Measurements from ENCODE around the gene PTGR1. TPM values are rescaled to one million over a fixed set of nuclear protein-coding genes. Genes with fewer than 3 reads are reported as not detected.

The PTGR1 gene
- total and polyA plus RNA-seq, 11 donors: 12.7 to 51.9 (median 37.4) TPM

DNA sequence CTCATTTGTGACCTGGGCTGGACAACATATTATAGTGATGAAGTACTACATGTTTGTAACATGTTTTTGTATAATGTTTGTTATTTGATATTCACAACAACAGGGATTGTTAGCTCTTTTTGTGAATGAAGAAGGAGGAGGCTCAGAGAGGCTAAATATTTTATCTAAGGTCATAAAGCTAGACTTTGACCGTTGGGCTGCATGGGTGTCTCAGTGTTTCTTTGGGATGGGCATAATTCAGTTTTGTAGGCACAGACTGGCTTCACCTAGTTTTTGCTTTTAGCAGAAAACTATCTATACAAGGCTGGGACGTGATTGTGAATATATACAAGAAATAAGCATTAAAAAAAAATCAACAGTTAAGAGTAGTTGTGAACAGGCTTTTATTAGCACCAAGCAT, 47.0 kb upstream of the PTGR1 start:
- H3K4me1 ChIP-seq: peaks cover 0 to 10% (median 0%) of the 10 kb centered on the region in 12 donors
- DNase-seq: no peak
- 81 to 92% (median 86%) methylated on average over 2 of the region's 2 CpGs for WGBS, 4 donors
- no peak overlapping the region for H3K27ac ChIP-seq
- no peak overlapping the region for H3K4me3 ChIP-seq
- H3K27me3 ChIP-seq: no peaks in the 10 kb centered on the region
- no peaks in the 10 kb centered on the region for H3K9me3 ChIP-seq
- no peak for ATAC-seq
- TF ChIP-seq, protein P1, sequence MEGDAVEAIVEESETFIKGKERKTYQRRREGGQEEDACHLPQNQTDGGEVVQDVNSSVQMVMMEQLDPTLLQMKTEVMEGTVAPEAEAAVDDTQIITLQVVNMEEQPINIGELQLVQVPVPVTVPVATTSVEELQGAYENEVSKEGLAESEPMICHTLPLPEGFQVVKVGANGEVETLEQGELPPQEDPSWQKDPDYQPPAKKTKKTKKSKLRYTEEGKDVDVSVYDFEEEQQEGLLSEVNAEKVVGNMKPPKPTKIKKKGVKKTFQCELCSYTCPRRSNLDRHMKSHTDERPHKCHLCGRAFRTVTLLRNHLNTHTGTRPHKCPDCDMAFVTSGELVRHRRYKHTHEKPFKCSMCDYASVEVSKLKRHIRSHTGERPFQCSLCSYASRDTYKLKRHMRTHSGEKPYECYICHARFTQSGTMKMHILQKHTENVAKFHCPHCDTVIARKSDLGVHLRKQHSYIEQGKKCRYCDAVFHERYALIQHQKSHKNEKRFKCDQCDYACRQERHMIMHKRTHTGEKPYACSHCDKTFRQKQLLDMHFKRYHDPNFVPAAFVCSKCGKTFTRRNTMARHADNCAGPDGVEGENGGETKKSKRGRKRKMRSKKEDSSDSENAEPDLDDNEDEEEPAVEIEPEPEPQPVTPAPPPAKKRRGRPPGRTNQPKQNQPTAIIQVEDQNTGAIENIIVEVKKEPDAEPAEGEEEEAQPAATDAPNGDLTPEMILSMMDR (IDR thresholded peaks at IDR 0.05): no peak
- TF ChIP-seq POLR2A (IDR thresholded peaks at IDR 0.05): no peak
- peaks cover 0 to 59% (median 49%) of the 10 kb centered on the region in 9 donors for H3K36me3 ChIP-seq
- intact Hi-C loops (cut with DNase I): no loop called here

DNA sequence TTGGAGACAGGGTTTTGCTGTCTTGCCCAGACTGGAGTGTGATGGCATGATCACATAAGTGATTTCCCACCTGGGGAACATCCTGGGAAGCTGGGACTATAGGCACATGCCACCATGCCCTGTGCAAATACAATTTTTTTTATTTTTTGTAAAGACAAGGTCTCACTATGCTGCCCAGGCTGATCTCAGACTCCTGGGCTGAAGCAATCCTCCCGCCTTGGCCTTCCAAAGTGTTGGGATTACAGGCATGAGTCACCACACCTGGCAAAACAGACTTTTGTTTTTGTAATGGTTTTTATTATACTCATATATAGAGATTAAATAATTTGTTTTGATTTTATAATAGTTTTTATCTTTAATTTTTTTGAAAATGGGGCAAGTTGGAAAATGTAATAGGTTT, 46.4 kb upstream of the PTGR1 start:
- Histone ChIP-seq H3K36me3 (peaks cover 0 to 58% (median 46%) of the 10 kb centered on the region in 9 donors), H3K9me3 (no peaks in the 10 kb centered on the region), H3K27me3 (no peaks in the 10 kb centered on the region), H3K4me3 (no peak overlapping the region), H3K27ac (no peak overlapping the region), H3K4me1 (peaks cover 0 to 10% (median 0%) of the 10 kb centered on the region in 12 donors)
- DNase-seq (no peak), ATAC-seq (no peak)
- intact Hi-C loops (cut with DNase I): no loop called here
- TF ChIP-seq, protein P1 (IDR thresholded peaks at IDR 0.05): no peak
- TF ChIP-seq POLR2A (IDR thresholded peaks at IDR 0.05): no peak
- WGBS, 4 donors: 95 to 99% (median 97%) methylated on average over 1 of the region's 1 CpG

DNA sequence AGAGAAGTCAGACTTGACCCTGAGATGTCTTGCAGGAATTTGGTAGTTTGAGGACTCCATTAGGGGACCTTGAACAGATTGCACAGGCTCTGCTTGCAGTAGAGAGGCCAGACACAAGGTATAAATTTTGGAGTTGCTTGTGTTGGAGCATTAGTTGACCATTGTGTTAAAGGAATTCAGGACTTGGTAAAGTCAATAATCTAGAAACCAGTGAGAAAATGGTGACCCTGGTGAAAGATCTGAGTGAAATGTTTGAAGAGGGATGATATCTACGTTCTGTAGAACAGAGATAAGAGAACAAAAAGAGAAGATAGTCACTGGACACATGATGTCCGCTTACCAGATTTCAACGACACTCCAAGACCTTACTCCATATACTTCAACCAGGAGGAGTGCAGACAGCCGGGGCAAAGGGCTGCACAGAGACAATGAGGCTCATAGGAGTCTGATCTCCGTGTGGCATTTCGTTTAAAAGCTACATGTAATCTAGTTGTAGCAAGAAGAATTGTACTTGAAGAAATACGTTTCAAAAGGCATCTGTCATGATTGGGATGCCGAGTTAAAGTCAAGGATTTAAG, 44.8 kb upstream of the PTGR1 start:
- Histone ChIP-seq H3K9me3 (no peaks in the 10 kb centered on the region), H3K27ac (no peak overlapping the region), H3K27me3 (no peaks in the 10 kb centered on the region), H3K4me3 (no peak overlapping the region), H3K36me3 (peaks cover 0 to 43% (median 31%) of the 10 kb centered on the region in 9 donors), H3K4me1 (peaks cover 0 to 10% (median 0%) of the 10 kb centered on the region in 12 donors)
- WGBS, 4 donors: 81 to 86% (median 82%) methylated on average over 8 of the region's 8 CpGs
- DNase-seq (no peak), ATAC-seq (no peak)
- TF ChIP-seq, protein P1 (IDR thresholded peaks at IDR 0.05): no peak
- no peak for TF ChIP-seq POLR2A (IDR thresholded peaks at IDR 0.05)
- intact Hi-C loops (cut with DNase I): no loop called here

DNA sequence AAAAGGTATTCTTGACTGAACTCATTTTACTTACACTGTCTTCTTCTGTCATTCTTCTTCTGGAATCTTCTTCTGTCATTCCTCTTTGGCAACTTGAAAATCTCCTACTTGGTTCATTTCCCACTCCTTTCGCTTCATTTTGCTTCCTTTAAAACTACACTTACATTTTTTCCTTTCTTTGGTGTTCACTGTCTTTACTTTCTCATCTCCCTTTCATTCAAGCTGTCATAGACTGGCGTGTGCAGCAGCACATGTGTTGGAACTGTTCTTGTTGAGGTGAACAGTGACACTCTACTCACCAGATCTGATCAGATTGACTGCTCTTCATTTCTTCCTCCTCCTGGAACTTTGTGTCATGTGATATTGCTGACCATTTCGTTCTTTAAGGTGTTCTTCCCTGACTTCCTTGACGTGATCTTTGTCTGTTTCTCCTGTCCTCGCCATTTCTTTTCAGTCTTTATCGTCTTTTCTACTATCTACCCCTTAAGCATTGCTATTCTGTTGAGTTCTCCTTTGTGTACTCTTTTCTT, 38.0 kb upstream of the PTGR1 start:
- intact Hi-C loops (cut with DNase I): loop anchor here in 2 of 10 donors (10.0 kb wide), 2 partner anchors 57 to 437 kb away; no protein-coding TSS in a partner anchor
- Histone ChIP-seq H3K9me3 (no peaks in the 10 kb centered on the region), H3K4me1 (peaks cover 2 to 47% (median 14%) of the 10 kb centered on the region in 12 donors), H3K27ac (no peak overlapping the region), H3K27me3 (no peaks in the 10 kb centered on the region), H3K4me3 (no peak overlapping the region), H3K36me3 (no peaks in the 10 kb centered on the region)
- DNase-seq: no peak
- WGBS, 4 donors: 89 to 90% (median 89%) methylated on average over 6 of the region's 6 CpGs
- TF ChIP-seq POLR2A (IDR thresholded peaks at IDR 0.05): no peak
- TF ChIP-seq, protein P1 (IDR thresholded peaks at IDR 0.05): no peak
- no peak for ATAC-seq
